NCI-H2171 (cell line): ENCODE results near the gene NR1D2.
A peak's percentile ranks its signal among the peaks of the same experiment; 100 is the strongest.
"Not testable (repeated sequence)": the region's sequence is repeated elsewhere in the genome, so short reads cannot be mapped to it uniquely, and the experiment has no call there.

Experiments
- DNase-seq: peaks from one replicate; lab custom pipeline; 2025; lab: John Stamatoyannopoulos, UW

Gene NR1D2

GRCh38 chr3:23944861-23945662, at the start of gene NR1D2:
NR1D2 (plus strand) TSS chr3:23945286; CDS start chr3:23945579, 293 bp downstream.
- DNase-seq = peak; percentile 56

- DNase-seq = no peak
Measured at GRCh38 chr3:23900744-23901143, 44.3 kb upstream of the NR1D2 start.

GRCh38 chr3:23904545-23904944, 40.5 kb upstream of the NR1D2 start:
- no peak for DNase-seq

GRCh38 chr3:23909341-23909740, 35.7 kb upstream of the NR1D2 start:
- no peak for DNase-seq

- no peak for DNase-seq
Measured at GRCh38 chr3:23911397-23911796, 33.7 kb upstream of the NR1D2 start.

- DNase-seq = not testable (repeated sequence)
Measured at GRCh38 chr3:23912335-23912734, 32.8 kb upstream of the NR1D2 start.

- DNase-seq = no peak
Measured at GRCh38 chr3:23913182-23913581, 31.9 kb upstream of the NR1D2 start.

GRCh38 chr3:23913873-23914743, 31.0 kb upstream of the NR1D2 start:
- DNase-seq = no peak

- DNase-seq = no peak
Measured at GRCh38 chr3:23915537-23916108, 29.5 kb upstream of the NR1D2 start.

GRCh38 chr3:23916152-23916885, 28.8 kb upstream of the NR1D2 start:
- DNase-seq = no peak

GRCh38 chr3:23916886-23917678, 28.0 kb upstream of the NR1D2 start, which contains the start of the genes NKIRAS1 and RPL15:
NKIRAS1 (minus strand) TSS chr3:23916990; CDS start chr3:23910904, 6,086 bp downstream.
RPL15 (plus strand) TSS chr3:23917132; CDS start chr3:23917860, 728 bp downstream.
- peak; percentile 78 for DNase-seq

GRCh38 chr3:23917679-23918303, 27.3 kb upstream of the NR1D2 start:
- not testable (repeated sequence) for DNase-seq

- DNase-seq = not testable (repeated sequence)
Measured at GRCh38 chr3:23918331-23918730, 26.8 kb upstream of the NR1D2 start.

- no peak for DNase-seq
Measured at GRCh38 chr3:23919628-23920027, 25.5 kb upstream of the NR1D2 start.

GRCh38 chr3:23920151-23920655, 24.9 kb upstream of the NR1D2 start:
- DNase-seq = no peak

GRCh38 chr3:23921052-23921511, 24.0 kb upstream of the NR1D2 start:
- DNase-seq = no peak

GRCh38 chr3:23923786-23924185, 21.3 kb upstream of the NR1D2 start:
- DNase-seq = peak; percentile 64

GRCh38 chr3:23926246-23926645, 18.8 kb upstream of the NR1D2 start:
- no peak for DNase-seq

- DNase-seq = no peak
Measured at GRCh38 chr3:23926736-23927135, 18.4 kb upstream of the NR1D2 start.

- no peak for DNase-seq
Measured at GRCh38 chr3:23928524-23928923, 16.6 kb upstream of the NR1D2 start.
